Left renal cortex interstitium (tissue), 4 donors: ENCODE data around the gene SLC1A6. TPM values are rescaled to one million over a fixed set of nuclear protein-coding genes. Genes with fewer than 3 reads are reported as not detected.
A peak's percentile ranks its signal among the peaks of the same experiment; 100 is the strongest.
"Not testable (repeated sequence)": the region's sequence is repeated elsewhere in the genome, so short reads cannot be mapped to it uniquely, and the experiment has no call there.

Experiments used
- DNase-seq, 4 donors: peaks; one replicate each; pipeline ENCODE4 v3.0.0-alpha.2; 2013; ENCODE audit warnings: low read depth in 4 of 4, low spot score in 2 of 4, missing footprints in 1 of 4
- polyA plus RNA-seq, 4 donors: library from polyadenylated mRNA; unstranded; fragments of 120-200 nt; gene quantifications; one replicate each; pipeline ENCODE4 v1.2.1, GENCODE V29; 2013; ENCODE audit not compliant: insufficient read length in 4 of 4

Gene SLC1A6
- polyA plus RNA-seq: under 1 TPM; 0.34 to 0.81 (median 0.48) TPM

DNA sequence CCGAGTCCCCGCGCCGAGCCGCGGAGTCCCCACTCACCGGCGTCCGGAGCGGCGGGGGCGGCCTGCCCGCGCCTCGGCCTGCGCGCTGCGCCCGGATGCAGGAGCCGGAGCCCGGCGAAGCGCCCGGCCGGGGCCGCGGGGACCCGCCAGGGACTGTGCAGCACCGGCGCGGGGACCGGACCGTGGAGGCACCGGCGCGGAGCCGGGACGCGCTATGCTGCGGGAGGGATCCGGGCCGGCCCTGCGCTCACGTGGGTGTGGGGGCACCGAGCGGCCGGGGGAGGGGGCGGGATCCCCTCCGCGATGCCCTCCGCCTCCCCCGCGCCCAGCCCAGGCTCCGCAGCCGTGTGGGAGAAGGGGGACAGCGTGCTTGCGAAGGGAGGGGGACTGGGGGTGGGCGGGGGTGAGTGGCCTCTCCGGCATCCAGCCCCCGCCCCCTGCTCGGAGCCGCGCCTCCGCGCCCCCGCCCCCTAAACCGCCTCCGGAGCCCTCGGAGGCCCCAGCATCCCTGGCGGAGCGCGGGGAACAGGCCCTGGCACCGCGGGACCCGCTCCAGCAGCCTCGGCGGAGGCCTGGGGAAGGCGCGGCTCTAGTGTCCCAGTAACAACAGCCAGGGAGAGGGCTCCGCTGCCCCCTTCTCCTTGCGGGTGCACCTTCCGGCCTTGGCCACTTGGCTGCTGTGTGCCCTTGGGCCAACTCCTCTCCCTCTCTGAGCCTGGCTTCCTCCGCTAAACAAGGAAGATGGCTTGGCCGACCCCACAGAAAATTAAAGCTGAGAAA, at the start of gene SLC1A6:
Gene SLC1A6, minus strand, starts transcription at position 389 of the 780 bp plus-strand sequence. CDS start 6,954 bp downstream, outside the sequence.
- peak in 1 of 4 donors; percentile 9 for DNase-seq

GRCh38 chr19:15028490-15028889, 48.8 kb upstream of the SLC1A6 start:
- DNase-seq: no peak

GRCh38 chr19:15025217-15025616, 45.6 kb upstream of the SLC1A6 start:
- no peak for DNase-seq

DNA sequence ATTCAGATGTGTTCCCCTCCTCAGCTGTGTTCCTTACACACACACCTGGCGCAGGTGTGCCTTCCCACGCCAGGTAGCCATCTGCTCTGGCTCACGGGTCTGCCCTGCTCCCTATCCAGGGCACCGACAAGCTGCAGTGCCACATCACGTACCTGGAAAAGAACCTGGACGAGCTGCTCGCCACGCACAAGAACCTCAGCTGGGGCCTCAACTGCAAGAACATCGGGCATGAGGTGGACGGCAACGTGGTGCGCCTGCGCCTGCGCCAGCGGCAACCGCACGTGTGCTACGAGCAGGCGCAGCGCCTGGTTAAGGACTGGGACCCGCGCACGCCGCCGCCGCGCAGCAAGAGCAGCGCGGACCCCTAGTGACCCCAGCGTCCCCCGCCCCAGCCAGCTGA, 43.1 kb upstream of the SLC1A6 start:
- no peak for DNase-seq

DNA sequence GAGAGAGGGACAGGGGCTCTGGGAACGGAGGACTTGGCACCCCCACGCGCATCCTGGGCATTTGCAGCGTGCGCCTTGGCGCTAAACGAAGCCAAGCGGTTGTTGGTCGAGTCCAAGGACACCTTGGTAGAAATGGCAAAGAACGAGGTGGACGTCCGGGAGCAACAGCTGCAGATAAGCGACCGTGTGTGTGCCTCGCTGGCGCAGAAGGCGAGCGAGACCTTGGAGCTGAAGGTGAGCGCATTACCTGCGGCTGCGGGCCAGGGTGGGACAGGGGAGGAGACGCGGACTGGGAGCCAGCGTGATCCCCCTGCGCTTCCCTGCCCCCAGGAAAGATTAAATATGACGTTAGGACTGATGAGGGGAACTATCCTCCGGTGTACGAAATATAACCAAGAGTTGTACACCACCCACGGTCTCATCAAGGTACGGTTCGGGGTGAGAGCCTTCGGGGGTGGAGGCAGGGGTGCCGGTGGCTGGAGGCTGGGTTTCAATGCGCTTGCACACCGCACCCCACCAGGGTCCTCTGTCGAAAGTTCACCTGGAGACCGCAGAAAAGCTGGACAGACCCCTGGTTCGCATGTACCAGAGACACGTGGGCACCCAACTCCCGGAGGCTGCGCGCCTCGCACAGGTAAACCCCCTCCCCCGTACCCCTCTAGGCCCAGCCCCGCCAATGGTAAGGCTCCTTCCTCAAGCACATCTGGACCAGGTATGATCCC, 41.8 kb upstream of the SLC1A6 start:
- no peak for DNase-seq

DNA sequence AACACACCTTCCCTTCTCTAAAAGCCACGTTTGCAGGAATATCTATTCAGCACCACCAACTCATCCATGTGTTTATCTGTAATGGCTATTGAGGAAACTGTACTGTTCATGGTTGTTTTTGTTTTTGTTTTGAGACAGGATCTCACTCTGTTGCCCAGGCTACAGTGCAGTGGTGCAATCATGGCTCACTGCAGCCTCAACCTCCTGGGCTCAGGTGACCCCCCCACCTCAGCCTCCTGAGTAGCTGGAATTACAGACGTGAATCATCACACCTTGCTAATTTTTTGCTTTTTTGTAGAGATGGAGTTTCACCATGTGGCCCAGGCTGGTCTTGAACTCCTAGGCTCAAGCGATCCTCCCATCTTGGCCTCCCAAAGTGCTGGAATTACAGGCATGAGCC, 39.2 kb upstream of the SLC1A6 start:
- not testable (repeated sequence) for DNase-seq

GRCh38 chr19:15015946-15016542, 36.4 kb upstream of the SLC1A6 start:
- DNase-seq: peak; percentile 0 to 33 (median 22)

GRCh38 chr19:15014579-15014978, 34.9 kb upstream of the SLC1A6 start:
- DNase-seq: no peak

GRCh38 chr19:15010501-15011300, 31.0 kb upstream of the SLC1A6 start:
- no peak for DNase-seq

DNA sequence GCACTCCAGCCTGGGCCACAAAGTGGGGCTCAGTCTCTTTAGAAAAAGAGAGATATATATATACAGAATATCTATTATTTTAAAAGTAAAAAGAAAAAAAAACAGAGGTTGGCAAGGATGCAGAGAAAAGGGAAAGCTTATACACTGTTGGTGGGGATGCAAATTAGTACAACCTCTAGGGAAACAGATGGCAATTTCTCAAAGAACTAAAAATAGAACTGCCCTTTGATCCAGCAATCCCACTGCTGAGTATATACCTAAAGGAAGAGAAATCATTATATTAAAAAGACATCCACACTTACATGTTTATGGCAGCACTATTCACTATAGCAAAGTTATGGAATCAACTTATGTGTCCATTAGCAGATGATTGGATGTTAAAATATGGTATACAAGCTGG, 28.6 kb upstream of the SLC1A6 start:
- DNase-seq: no peak

GRCh38 chr19:14997981-14998380, 18.3 kb upstream of the SLC1A6 start:
- no peak for DNase-seq

DNA sequence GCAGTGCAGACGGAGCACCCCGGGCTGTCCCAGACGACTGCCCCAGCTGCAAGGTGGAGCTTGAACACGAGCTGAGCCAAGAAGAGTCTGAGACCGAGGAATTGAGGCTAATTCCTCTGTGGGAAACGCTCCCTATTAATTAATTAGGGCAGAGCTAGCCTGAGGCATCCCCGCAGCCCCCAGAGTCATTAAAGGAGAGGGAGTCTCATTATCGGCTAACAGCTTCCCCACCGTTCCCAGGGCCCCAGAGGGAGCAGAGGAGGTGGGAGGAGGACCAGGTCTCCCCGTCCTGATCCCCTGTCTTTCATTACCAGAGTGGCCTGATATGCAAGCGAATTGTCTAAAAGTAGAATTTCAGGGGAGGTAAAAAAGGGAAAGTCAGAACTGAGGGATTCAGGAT, 13.1 kb upstream of the SLC1A6 start:
- DNase-seq: no peak

GRCh38 chr19:14985133-14985532, 5.5 kb upstream of the SLC1A6 start:
- DNase-seq: no peak

GRCh38 chr19:14978161-14978776, 1.4 kb downstream of the SLC1A6 start:
- DNase-seq: no peak

DNA sequence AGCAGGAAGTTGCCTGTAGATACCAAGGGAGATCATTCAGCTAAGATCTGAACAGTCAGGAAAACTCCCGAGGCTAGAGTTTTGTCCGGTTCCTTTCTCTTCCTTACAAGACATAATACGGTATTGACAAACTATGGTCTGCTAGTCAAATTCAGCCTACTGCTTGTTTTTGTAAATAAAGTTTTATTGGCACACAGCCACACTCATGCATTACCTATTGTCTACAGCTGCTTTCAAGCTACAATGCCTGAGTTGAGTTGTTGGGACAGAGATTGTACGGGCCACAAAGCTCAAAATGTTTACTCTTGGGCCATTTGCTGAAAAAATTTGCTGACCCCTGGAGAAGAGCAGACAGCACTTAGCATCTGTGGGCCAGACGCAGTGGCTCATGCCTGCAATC, 2.5 kb downstream of the SLC1A6 start:
- DNase-seq: no peak

- no peak for DNase-seq
Measured at GRCh38 chr19:14974488-14974887, 5.2 kb downstream of the SLC1A6 start.

DNA sequence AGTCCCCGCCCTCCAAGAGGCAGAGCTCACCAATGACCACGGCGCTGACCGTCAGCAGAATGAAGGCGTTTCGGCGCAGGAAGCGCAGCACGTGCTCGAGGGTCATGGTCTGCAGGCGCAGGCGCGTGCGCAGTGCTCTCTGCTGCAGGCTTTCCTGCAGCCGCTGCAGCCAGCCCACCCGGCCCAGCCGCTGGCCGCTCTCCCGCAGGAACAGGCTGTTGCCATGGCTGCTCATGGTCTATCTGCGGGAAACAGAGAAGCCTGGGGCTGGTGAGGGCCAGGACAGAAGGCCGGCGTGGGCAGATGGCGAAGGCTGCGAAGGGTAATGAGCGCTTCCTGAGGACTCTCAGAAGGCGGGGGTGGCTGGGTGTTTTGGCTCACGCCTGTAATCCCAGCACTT, 7.0 kb downstream of the SLC1A6 start:
- DNase-seq: no peak

DNA sequence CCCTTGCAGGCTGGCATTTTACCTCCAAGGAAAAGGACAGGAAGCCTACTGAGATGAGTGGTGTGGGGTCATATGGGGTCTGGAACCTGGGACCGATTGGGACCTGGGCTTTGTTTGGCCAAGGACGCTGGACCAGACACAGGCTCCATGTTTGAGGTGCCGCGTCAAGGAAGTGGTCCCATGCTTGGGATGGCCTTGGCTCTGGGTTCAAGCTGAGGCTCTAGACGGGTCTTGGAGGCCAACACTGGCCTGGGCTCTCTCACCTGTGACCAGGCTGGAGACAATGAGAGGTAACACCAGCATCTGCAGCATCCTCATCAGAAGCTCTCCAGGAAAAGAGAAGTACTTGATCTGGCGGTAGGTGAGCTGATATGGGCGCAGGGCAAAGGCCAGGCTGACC, 8.2 kb downstream of the SLC1A6 start:
- DNase-seq: no peak

DNA sequence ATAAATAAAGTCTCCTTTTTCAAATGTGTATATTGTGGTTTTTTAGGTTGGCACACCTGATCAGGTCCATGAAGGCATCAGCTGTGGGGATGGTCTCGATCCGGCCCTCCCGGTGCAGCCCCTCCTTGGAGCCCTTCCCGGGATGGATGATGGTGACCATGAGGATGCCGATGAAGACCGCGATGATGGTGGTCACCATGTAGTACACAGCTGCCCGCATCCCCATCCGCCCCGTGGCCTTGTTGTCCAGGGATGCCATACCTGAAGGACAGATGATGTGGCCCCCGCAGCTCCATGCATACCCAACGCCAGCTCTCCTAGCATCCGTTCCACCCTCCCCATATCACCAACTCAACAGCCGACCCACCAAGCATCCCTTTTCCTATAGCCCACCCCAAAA, 11.4 kb downstream of the SLC1A6 start:
- no peak for DNase-seq

DNA sequence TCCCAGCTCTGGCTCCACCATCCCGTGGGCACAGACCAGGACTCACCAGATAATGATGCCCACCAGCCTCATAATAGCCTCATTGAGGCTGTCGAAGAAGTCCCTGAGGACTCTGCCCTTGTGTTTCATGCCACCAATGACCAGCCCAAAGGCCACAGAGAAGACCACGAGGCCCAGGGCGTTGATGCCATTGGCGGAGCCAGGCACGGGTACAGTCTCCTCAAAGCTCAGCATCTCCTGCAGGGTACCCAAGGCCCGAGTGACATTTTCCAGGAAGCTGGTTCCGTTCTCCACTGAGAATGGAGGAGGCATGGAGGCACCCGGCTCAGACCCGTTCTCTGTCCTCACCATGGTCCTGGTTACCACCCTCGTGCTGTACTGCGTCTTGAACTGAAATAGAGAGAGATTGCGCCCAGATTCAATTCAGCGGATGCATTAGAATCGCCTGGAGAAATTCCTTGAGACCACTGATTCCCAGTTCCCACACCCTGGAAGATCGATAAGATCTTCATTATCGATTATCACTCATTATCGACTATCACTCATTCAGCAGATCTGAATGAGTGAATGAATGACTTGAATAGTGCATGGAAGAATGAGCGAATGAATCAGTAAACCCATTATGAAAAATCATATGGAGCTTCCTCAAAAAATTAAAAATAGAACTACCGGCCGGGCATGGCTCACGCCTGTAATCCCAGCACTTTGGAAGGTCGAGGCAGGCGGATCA, 17.5 kb downstream of the SLC1A6 start:
- no peak for DNase-seq
